NCI-H2107 treated with DMSO at 0.1 percent for 48 hours (cell line): Measurements from ENCODE around the gene CTNNA3.
"Not testable (repeated sequence)": the region's sequence is repeated elsewhere in the genome, so short reads cannot be mapped to it uniquely, and the experiment has no call there.

ENCODE experiments used
- DNase-seq: peaks from one replicate; lab custom pipeline; 2025; ENCODE audit not compliant: unreplicated experiment; lab: John Stamatoyannopoulos, UW

The CTNNA3 gene

GRCh38 chr10:66483966-66484365 lies 1212.0 kb downstream of the CTNNA3 start:
- DNase-seq, result no peak

GRCh38 chr10:66472156-66472555 lies 1223.8 kb downstream of the CTNNA3 start:
- no peak for DNase-seq

- DNase-seq, result no peak
These were observed 1229.0 kb downstream of the CTNNA3 start for GRCh38 chr10:66467042-66467441.

DNA sequence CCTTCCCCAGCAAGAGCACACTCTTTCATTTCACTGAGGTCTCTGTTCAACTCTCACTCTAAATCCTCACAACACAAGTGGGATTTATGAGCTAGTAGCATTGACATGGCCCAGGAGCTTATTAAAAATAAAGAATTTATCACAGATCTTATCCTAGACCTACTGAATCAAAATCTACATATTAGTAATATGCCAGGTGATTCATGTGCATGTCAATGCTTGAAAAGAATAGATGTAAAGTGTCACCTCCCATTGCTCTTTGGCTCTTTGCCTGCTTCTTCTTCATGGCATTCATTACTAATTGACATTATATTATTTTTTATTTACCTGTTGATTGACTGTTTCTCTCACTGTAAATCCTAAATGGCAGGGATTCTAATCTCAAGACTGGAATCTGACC lies 1229.4 kb downstream of the CTNNA3 start:
- DNase-seq, result no peak

DNA sequence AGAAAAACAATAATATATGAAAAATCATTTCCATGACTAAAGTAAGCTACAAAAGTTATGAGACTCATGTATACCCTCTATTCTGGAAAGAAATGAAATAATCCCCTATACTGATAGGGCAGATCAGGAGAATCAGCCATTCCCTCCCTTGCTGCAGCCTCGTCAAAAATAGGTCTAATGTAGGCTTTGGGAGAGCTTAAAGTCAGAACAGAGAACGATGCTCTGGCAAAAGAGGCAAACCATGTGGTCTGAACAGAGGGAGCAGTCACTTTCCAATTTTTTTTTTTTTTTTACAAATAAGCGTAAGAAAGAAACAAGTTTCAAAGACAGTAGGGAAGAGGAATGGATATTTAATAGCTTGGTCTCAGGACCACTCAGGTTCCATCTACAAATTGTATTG lies 1232.4 kb downstream of the CTNNA3 start:
- DNase-seq, result no peak

- DNase-seq, result no peak
These were observed 1238.4 kb downstream of the CTNNA3 start for GRCh38 chr10:66457629-66458028.

DNA sequence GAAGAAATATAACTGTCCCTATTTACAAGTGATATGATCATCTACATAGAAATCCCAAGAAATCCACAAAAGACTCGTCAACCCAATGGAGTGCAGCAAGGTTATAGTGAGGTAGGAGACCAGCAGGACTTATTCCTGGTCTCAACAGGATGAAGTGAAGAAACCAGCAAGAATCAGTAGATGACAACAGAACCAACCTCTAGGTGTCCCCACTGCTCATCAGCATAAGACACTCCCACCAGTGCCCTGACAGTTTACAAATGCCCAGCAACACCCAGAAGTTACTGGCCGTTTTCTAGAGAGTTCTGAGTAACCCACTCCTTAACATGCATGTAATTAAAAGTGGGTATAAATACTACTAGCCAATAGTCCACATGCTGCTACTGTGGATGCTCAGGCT lies 1240.7 kb downstream of the CTNNA3 start:
- DNase-seq, result no peak

DNA sequence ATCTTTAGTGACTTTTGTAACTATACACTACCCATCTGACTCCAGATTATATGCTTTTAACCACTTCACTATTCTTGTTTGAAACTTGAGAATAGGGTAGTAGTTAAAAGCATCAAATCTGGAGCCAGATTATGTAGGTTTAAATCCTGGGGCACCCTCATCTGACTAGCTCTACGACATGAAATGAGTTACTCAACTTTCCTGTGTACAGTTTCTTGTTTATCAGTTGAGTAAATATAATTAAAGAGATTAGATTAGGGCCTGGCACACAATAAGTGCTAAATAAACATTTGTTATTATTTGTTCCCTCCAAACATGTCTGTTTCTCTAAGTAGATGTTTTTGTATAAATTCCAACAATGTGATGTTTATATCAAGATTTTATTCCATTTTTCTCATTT lies 1255.4 kb downstream of the CTNNA3 start:
- DNase-seq, result no peak

DNA sequence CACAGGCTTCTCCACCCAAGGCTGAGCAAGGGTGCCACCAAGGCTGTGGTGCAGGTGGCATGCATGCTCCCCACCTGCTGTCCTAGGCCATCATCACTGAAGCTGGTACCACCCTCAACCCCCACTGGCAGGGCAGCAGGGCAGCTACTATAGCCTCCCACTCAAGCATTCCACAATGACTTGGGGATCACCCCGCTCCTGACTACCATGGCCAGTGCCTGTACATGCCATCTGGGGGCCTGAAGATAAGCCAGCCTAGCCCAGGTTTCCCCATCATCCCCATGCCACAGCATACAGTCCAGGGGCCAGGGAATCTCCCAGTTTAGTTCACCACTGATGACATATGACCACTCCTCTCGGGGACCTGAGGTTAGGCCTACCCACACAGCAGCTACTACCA lies 1281.1 kb downstream of the CTNNA3 start:
- no peak for DNase-seq

- no peak for DNase-seq
These were observed 1290.4 kb downstream of the CTNNA3 start for GRCh38 chr10:66405566-66405965.

DNA sequence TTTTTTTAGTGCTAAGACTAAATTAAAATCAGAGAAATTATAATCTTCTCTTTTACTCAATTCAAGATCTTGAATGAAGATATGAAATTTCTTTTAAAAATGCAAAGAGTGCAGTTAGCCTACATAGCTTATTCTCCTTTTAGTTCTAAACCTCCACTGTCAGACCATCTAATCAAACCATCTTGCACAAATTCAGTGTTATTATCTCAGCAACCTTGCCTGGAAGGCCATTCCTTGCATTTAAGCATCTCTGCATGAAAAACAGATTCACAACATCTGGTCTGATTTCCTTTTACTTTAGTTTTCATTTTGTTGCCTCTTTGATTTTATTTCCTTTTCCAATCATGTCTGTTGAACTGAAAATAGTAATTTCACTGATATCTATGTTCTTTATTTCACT lies 1297.3 kb downstream of the CTNNA3 start:
- DNase-seq, result no peak

- no peak for DNase-seq
These were observed 1301.5 kb downstream of the CTNNA3 start for GRCh38 chr10:66394342-66395063.

DNA sequence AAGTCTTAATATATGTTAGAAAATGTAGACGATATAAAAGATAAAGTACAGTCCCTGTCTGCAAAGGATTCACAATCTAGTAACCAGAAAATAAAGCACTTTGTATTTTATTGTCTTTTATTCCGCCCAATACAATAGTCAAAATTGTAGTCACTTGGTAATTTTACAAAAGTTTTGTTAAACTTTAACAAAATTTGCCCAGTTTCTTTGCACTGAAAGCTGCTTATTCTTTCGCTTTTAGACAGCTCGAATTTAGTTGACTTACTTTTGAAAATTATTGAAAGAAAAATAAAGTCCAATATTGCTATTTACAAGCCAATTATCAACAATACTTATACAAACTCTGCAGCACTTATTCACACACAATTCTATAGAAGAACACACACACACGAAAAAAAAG lies 1305.1 kb downstream of the CTNNA3 start:
- DNase-seq, result no peak

- no peak for DNase-seq
These were observed 1315.0 kb downstream of the CTNNA3 start for GRCh38 chr10:66381045-66381444.

GRCh38 chr10:66378117-66378876 lies 1317.7 kb downstream of the CTNNA3 start:
- no peak for DNase-seq

GRCh38 chr10:66368146-66368545 lies 1327.8 kb downstream of the CTNNA3 start:
- no peak for DNase-seq

GRCh38 chr10:66366163-66366562 lies 1329.8 kb downstream of the CTNNA3 start:
- DNase-seq, result no peak

DNA sequence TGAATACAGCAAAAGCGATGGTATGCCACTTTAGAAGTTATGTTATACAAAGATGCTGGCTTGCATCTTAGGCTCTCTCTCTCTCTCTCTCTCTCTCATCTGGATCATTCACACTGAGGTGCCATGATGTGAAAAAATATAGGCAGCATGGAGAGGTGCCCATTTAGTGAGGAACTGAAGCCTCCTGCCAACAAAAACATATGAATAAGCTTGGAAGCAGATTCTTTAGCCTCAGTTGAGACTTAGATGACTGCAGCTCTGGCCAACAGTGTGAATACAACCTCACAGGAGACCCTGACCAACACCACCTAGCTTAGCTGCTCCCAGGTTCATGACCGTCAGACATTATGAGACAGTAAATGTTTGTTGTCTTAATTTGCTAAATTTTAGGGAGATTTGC lies 1330.3 kb downstream of the CTNNA3 start:
- DNase-seq, result no peak

DNA sequence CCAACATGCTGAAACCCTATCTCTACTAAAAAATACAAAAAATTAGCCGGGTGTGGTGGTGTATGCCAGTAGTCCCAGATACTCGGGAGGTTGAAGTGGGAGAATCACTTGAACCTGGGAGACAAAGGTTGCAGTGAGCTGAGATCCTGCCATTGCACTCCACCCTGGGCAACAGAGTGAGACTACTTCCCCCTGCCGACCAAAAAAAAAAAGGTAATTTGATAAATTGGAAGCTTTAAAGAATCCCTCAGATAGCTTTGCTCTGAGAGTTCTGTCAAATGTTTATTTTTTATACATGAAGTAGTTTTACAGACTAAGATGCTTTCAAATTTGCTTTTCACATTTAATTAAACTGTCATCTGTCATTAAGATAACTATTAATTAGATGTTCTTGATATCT lies 1333.5 kb downstream of the CTNNA3 start:
- DNase-seq, result no peak

DNA sequence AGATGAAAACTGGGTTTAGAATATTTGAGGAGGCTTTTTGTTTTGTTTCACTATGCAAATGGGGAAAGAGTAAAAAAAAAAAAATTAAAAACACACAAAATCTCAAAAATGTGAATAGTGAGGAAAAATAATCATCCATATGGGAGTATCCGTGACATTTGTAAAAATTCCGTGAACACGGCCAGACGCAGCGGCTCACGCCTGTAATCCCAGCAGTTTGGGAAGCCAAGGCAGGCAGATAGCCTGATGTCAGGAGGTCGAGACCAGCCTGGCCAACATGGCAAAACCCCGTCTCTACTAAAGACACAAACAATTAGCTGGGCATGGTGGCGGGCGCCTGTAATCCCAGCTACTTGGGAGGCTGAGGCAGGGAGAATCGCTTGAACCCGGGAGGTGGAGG lies 1342.2 kb downstream of the CTNNA3 start:
- DNase-seq, result not testable (repeated sequence)

- no peak for DNase-seq
These were observed 1342.6 kb downstream of the CTNNA3 start for GRCh38 chr10:66353422-66353821.

DNA sequence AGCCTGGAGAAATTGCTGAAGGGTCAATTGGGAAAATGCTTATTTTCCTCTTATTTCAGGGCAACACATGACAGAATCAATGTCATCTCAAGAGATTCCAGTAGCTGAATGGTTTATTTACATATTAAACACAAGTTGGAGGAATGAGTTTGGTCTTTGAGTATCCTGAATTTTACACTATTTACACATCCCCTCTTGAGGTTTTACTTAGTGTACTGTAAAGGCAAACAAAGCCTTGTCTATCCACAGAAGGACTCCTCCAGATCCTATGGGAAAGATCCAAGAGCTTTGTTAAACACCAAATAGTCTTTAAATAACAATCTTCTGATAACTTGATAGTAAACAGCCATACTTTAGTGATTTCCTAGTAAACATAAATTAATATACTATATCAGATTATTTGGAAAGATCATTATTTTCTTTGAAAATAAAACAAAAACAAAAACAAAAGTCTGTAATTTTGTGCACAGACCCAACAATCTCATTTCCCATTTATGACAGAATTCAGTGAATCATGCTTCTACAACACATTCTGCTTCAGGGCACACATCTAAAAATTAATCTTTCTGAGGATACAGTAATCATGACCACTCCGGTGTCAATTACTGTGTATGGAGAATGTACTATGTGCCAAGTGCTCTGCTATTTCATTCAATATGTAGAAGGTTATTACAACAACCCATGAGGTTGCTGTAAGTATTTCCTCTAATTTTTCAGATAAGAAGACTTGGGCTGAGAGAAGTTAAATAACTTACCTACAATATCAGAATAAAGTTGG lies 1345.2 kb downstream of the CTNNA3 start:
- DNase-seq, result no peak
